SU-DHL-6 (cell line): ENCODE measurements around the gene GRID1.

Source experiments
- H2AFZ ChIP-seq: fragments of 200-600 bp; sonication (generic); 2 replicates; pipeline ENCODE4 v1.6.1; 2014; ENCODE audit warnings: low read depth, mild to moderate bottlenecking, moderate library complexity, mixed read lengths, antibody characterized with exemption, low read length; ENCODE audit not compliant: severe bottlenecking
- H3F3A ChIP-seq: fragments of 200-600 bp; shearing (Covaris generic); 2 replicates; pipeline ENCODE4 v1.6.0; 2016; ENCODE audit warnings: antibody characterized with exemption, mild to moderate bottlenecking; ENCODE audit not compliant: insufficient read depth
- H3K27ac ChIP-seq: fragments of 200-600 bp; sonication (generic); 2 replicates; pipeline ENCODE4 v1.5.1; 2016; ENCODE audit warnings: low read depth, mild to moderate bottlenecking, low read length, moderate library complexity, mixed read lengths
- H3K27me3 ChIP-seq: fragments of 200-600 bp; sonication (generic), shearing (Covaris generic); 2 replicates; pipeline ENCODE4 v1.6.0; 2014; ENCODE audit warnings: mild to moderate bottlenecking, low read length
- H3K36me3 ChIP-seq: fragments of 200-600 bp; sonication (generic); 2 replicates; pipeline ENCODE4 v1.6.1; 2014; ENCODE audit warnings: mild to moderate bottlenecking, low read length, mixed read lengths
- H3K4me2 ChIP-seq: fragments of 300-600, 200-600 bp; shearing (Covaris generic), sonication (generic); 2 replicates; pipeline ENCODE4 v1.6.0; 2014; ENCODE audit warnings: low read length, low read depth, mild to moderate bottlenecking; ENCODE audit not compliant: poor library complexity, severe bottlenecking
- H3K4me3 ChIP-seq: fragments of 200-600 bp; sonication (generic); 2 replicates; pipeline ENCODE4 v1.5.1; 2014; ENCODE audit warnings: antibody characterized with exemption, low read length, mild to moderate bottlenecking, mixed read lengths; ENCODE audit not compliant: insufficient read depth, poor library complexity, severe bottlenecking
- H3K79me2 ChIP-seq: fragments of 200-600 bp; sonication (generic); 2 replicates; pipeline ENCODE4 v1.6.1; 2014; ENCODE audit warnings: mild to moderate bottlenecking, low read length, moderate library complexity; ENCODE audit not compliant: insufficient read depth
- H3K9ac ChIP-seq: fragments of 200-600 bp; sonication (generic); 2 replicates; pipeline ENCODE4 v1.7.0; 2014; ENCODE audit warnings: mild to moderate bottlenecking, low read length
- H3K9me2 ChIP-seq: fragments of 200-600 bp; sonication (generic); replicated peaks from 2 replicates; pipeline ENCODE4 v1.6.1; 2014; ENCODE audit warnings: low read length; ENCODE audit not compliant: insufficient read depth
- H3K9me3 ChIP-seq: fragments of 200-600 bp; sonication (generic); 2 replicates; pipeline ENCODE4 v1.6.1; 2014; ENCODE audit warnings: low read length, mixed read lengths; ENCODE audit not compliant: insufficient read depth
- H4K20me1 ChIP-seq: fragments of 200-600 bp; sonication (generic); 2 replicates; pipeline ENCODE4 v1.6.1; 2014; ENCODE audit warnings: low read depth, mild to moderate bottlenecking, antibody characterized with exemption, low read length, moderate library complexity, mixed read lengths
- CTCF ChIP-seq: fragments of 200-600 bp; sonication (generic); IDR thresholded peaks from one replicate; pipeline ENCODE4 v1.5.1; 2017; ENCODE audit warnings: antibody characterized with exemption, mild to moderate bottlenecking, low read length, moderate library complexity; ENCODE audit not compliant: insufficient read depth, poor library complexity, severe bottlenecking
- EZH2phosphoT487 ChIP-seq: fragments of 200-600 bp; sonication (generic), shearing (Covaris generic); conservative IDR thresholded peaks from 2 replicates; pipeline ENCODE4 v1.6.1; 2018; ENCODE audit warnings: mild to moderate bottlenecking, antibody characterized with exemption, low read length, moderate library complexity, mixed read lengths

Gene GRID1

GRCh38 chr10:86107131-86107530 lies 259.5 kb downstream of the GRID1 start:
- H3K27me3 ChIP-seq = no peaks in the 10 kb centered on the region
- no peak for TF ChIP-seq EZH2phosphoT487
- TF ChIP-seq CTCF = no peak
- no peaks in the 10 kb centered on the region for H3K36me3 ChIP-seq
- H4K20me1 ChIP-seq = no peaks in the 10 kb centered on the region
- no peak overlapping the region for H3K9ac ChIP-seq
- no peak overlapping the region for H3K4me2 ChIP-seq
- no peaks in the 10 kb centered on the region for H3F3A ChIP-seq
- H3K9me3 ChIP-seq = no peaks in the 10 kb centered on the region
- no peak overlapping the region for H3K27ac ChIP-seq
- H2AFZ ChIP-seq = no peak overlapping the region
- H3K4me3 ChIP-seq = no peak overlapping the region
- no peaks in the 10 kb centered on the region for H3K79me2 ChIP-seq
- H3K9me2 ChIP-seq = no peaks in the 10 kb centered on the region

GRCh38 chr10:86106616-86107015 lies 260.0 kb downstream of the GRID1 start:
- Histone ChIP-seq H3K79me2 (no peaks in the 10 kb centered on the region), H3K4me2 (no peak overlapping the region), H3K27ac (no peak overlapping the region), H3K4me3 (no peak overlapping the region), H3K36me3 (no peaks in the 10 kb centered on the region), H3K9ac (no peak overlapping the region), H3K9me2 (no peaks in the 10 kb centered on the region), H2AFZ (no peak overlapping the region), H4K20me1 (no peaks in the 10 kb centered on the region), H3F3A (no peaks in the 10 kb centered on the region), H3K9me3 (no peaks in the 10 kb centered on the region), H3K27me3 (no peaks in the 10 kb centered on the region)
- TF ChIP-seq EZH2phosphoT487 = no peak
- no peak for TF ChIP-seq CTCF

- H3K4me2 ChIP-seq = no peak overlapping the region
- H3K27ac ChIP-seq = no peak overlapping the region
- H3F3A ChIP-seq = no peaks in the 10 kb centered on the region
- no peaks in the 10 kb centered on the region for H4K20me1 ChIP-seq
- H3K4me3 ChIP-seq = no peak overlapping the region
- no peaks in the 10 kb centered on the region for H3K27me3 ChIP-seq
- no peak overlapping the region for H2AFZ ChIP-seq
- H3K9me3 ChIP-seq = no peaks in the 10 kb centered on the region
- no peaks in the 10 kb centered on the region for H3K36me3 ChIP-seq
- no peak overlapping the region for H3K9ac ChIP-seq
- TF ChIP-seq CTCF (no peak), EZH2phosphoT487 (no peak)
- H3K9me2 ChIP-seq = no peaks in the 10 kb centered on the region
- H3K79me2 ChIP-seq = no peaks in the 10 kb centered on the region
These were observed 261.0 kb downstream of the GRID1 start for GRCh38 chr10:86105640-86106039.

GRCh38 chr10:86105181-86105580 lies 261.4 kb downstream of the GRID1 start:
- TF ChIP-seq EZH2phosphoT487 (no peak), CTCF (no peak)
- H3K27ac ChIP-seq = no peak overlapping the region
- H3K4me2 ChIP-seq = no peak overlapping the region
- no peaks in the 10 kb centered on the region for H3K79me2 ChIP-seq
- no peaks in the 10 kb centered on the region for H3K36me3 ChIP-seq
- no peaks in the 10 kb centered on the region for H4K20me1 ChIP-seq
- no peaks in the 10 kb centered on the region for H3K9me2 ChIP-seq
- H3K9me3 ChIP-seq = no peaks in the 10 kb centered on the region
- no peak overlapping the region for H3K4me3 ChIP-seq
- H3F3A ChIP-seq = no peaks in the 10 kb centered on the region
- no peaks in the 10 kb centered on the region for H3K27me3 ChIP-seq
- no peak overlapping the region for H3K9ac ChIP-seq
- H2AFZ ChIP-seq = no peak overlapping the region
